ENCODE data around the gene POTEF.
"Not testable (repeated sequence)": the region's sequence is repeated elsewhere in the genome, so short reads cannot be mapped to it uniquely, and the experiment has no call there.

The POTEF gene

DNA sequence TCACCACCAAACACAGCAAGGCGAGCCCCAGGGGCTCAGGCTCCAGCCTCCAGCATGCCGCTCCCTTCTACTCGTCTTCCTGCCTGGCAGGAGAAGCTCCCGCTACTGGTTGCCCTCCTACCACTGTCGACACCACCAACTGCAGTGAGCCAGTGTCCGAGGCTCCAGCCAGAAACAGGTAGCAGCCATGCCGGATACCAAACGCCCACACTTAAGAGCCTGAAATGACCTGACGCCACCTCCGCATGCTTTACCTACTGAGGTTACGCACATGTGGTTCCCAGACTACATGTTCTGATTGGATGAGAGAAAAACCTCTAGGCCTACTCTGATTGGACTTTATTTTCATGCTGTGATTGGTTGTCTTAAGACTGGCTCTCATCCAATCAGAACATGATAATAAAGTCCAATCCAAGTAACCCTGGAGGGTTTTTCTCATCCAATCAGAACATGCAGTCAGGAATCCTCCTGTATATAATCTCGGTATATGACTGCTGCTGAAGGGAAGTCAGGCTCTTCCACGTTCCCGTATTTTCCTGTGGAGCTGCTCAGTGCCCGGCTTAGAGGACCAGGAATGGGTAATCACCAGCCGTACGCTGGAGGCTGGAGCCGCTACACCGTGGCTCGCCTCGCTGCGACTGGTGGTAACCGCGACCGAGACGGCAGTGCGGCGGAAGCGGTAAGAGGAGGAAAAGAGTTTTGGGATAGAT is at the start of gene POTEF:
POTEF (minus strand) TSS at position 103 of the 710 bp plus-strand sequence. CDS start 8,707 bp downstream, outside the sequence.
- not testable (repeated sequence) for DNase-seq (ENCODE audit: low spot score)

DNA sequence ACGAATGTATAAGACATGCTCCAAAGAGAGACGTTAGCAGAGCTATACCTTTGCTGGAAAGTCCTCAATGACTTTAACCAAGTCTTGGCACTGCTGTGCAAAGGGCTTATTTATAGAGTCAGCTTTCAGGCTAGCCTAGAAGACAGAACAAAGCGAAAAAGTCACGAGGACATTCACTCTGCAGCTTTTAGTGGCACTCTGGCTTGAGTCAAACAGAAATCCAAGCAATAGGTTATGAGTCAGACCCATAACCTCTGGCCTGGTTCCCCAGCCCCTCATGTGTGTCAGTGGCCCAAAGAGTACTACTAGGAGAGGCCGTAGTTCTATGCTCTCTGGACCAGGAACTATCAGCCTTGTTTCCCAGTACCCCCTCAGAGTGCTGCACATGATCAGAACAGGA is 45.8 kb upstream of the POTEF start:
- not testable (repeated sequence) for DNase-seq (ENCODE audit: low spot score)

DNA sequence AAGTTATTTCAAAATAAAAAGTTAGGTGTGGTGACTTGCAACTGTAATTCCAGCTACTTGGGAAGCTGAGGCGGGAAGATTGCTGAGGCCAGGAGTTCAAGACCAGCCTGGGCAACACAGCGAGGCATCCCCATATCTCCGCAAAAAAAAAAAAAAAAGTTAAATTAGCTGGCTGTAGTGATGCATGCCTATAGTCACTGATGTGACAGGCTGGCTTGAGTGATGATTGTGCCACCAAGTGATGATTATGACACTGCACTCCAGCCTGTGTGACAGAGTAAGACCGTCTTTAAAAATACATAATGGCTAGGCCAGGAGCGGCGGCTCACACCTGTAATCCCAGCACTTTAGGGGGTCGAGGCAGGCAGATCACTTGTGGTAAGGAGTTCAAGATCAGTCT is 40.9 kb upstream of the POTEF start:
- no peak for DNase-seq (ENCODE audit: low spot score)

DNA sequence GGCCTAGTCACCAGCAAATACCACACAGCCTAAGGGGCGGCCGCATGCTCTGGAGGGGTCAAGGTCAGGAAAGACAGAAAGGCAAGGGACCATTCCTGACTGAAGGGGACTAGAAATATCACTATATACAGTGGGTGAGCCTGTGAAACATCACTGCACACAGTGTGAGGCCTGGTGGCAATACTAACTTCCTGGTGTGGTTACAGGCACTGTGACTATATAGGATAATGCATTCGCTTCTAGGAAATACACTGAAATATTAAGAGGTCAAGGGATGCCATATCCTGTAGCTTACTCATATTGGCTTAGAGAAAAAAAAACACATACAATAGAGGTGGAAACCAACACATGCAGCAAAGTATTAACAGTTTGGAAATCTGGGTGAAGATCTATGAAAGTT is 40.1 kb upstream of the POTEF start:
- not testable (repeated sequence) for DNase-seq (ENCODE audit: low spot score)

DNA sequence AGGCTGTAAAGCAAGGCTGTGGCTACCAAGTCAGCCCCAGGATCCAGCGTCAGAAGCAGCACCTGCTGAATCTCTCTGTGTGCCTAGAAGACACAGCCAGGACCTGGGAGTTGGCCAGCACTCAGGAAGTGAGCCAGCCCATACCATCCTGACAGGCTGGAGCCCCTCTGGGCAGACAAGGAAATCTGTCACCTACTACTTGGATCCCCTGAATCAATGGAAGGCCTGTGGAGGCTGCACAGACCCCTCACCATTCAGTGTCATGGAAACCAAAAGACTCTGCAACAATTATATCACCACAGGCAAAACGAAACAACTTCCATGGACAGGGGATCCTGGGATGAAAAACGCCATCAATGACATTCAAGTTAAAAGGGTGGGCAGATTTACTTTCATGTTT is 37.6 kb upstream of the POTEF start:
- not testable (repeated sequence) for DNase-seq (ENCODE audit: low spot score)

DNA sequence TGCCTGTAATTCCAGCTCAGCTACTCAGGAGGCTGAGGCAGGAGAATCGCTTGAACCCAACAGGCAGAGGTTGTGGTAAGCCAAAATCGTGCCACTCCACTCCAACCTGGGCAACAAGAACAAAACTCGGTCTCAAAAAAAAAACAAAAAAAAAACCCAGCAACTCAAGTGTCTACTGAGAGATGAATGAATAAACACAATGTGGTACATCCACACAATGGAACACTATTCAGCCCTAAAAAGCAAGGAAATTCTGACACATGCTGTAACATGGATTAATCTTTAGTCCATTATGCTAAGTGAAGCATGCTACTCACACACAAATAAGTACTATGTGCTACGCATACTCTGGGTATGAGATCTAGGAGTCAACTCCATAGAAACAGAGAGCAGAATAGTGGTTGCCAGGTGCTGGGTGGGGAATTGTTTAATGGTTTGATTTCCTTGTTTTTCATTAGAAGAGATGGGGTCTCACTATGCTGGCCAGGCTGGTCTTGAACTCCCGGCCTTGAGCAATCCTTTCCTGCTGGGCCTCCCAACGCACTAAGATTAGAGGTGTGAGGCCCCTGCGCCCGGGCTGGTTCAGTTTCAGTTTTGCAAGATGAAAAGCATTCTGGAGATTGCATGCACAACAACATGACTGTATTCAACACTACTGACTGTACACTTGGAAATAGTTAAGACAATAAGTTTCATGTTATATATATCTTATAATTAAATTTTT is 36.4 kb upstream of the POTEF start:
- no peak for DNase-seq (ENCODE audit: low spot score)

DNA sequence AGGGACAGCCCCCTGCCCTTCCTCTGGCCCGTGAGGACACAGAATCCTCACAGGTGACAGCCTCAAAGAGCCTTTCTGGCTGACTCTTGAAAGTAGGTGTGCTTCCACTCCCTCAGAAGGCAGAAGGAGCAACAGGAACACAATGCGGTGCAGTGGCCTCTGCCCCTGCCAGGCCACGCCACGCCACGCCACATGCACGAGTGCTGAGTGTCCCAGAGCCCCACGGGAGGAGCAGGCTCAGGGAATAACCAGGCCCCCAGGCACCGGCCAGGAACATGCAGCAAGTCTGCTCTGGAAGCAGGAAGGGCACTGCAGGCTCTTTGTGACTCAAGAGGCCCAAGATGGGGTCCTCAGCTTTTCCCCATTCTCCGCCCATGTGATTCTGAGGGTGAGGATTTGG is 33.9 kb upstream of the POTEF start:
- DNase-seq (ENCODE audit: low spot score) = no peak

DNA sequence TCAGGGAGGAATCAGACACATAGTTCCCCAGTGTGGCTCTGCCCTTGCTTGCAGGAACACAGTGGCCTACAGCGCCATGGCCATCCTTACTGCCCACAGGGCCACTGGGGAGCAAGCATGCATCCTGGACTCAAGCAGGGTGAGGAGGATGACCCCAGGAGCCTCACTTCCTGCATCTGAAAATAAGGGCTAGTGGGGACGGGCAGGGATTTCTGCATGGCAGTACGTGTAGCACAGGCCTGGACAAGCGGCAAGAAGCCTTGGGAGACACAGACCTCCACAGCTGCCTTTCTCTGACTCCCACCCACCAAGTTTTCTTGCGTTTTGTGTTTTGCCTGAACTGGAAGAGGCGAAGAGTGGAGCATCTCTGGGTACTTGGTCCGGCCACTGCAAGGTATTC is 33.5 kb upstream of the POTEF start:
- DNase-seq (ENCODE audit: low spot score) = not testable (repeated sequence)

DNA sequence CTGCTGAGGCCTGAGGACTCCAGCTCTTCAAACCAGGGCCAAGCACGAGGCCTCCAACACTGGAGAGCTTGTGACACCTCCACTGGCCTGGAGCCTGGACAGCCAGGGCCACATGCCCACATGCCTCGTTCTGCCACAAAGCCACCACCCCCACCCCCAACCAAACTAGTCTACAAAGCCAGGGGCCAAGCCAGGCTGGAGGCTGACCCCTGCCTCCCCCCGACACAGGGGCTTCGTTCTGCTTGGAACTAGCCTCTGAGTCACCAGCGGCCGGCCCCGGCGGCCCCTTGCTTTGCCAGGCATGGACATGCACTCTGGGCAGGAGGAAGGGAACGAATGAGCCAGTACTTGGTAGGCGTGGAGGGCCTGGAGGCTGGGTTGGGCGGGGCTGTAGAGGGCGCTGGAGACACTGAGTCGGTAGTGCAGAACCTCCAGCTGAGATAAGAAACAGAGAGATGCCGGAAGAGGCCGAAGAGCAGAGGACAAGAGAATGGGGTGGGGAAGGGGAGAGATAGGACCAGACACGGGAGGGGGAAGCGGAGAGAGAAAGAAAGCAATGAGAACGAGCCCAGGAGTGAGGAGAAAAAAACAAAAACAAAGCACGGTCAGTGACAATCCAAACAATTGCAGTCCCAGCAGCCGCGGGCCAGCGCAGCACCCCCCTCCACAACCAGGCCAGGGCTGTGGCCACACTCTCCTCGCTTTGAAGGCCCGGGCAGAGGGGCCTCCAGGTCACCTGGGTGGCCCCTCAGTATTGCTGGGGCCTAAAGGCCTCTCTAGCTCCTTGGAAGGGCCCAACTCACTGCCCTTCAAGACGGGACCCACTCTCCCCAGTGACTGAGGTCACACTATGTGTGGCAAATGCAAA is 32.0 kb upstream of the POTEF start:
- DNase-seq (ENCODE audit: low spot score) = not testable (repeated sequence)

DNA sequence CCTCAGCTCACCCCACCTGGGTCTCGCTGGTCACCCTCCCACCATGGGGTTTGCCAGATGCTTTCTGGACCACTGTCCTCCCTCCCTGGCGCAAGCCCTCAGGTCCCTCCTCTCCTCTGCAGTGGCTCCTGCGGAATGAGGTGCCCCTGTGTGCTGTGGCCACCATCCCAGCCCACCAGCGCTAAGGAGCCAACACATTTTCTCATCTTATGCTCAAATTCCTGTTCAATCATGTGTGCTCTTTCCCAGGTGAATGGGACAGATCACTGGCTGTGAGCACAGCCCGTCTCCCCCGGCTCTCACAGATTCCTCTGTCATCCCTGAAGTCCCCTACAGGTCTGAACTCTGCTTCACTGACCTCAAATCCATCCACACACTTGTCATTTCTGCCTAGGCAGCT is 31.1 kb upstream of the POTEF start:
- no peak for DNase-seq (ENCODE audit: low spot score)

DNA sequence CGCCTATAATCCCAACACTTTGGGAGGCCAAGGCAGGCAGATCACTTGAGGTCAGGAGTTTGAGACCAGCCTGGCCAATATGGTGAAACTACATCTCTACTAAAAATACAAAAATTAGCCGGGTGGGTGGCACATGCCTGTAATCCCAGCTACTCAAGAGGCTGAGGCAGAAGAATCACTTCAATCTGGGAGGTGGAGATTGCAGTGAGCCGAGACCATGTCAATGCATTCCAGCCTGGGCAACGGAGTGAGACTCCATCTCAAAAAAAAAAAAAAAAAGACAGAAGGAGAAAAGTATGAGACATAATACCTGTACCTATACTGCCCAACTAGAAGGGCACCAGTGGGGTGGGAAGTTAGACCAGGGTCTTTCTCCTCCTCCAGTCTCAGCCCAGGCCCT is 30.4 kb upstream of the POTEF start:
- DNase-seq (ENCODE audit: low spot score) = not testable (repeated sequence)

DNA sequence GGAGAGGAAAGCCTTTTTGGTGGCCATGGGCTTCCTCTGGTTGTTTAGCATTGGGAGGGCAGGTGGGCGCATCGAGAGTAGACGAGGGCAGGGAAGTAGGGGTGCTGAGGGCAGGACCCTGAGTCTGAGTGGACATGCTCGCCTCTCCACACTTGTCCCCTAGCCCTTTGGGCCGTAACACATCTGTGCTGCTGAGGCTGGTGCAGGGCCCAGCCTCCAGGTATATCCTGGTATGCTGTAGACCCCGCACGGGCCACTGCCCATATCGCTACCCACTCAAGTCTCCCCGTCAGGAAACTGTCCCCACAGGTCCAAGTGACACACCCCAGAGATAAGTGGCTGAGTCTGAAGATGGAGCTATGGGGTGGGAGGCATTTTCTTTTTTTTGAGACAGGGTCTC is 29.6 kb upstream of the POTEF start:
- DNase-seq (ENCODE audit: low spot score) = no peak

DNA sequence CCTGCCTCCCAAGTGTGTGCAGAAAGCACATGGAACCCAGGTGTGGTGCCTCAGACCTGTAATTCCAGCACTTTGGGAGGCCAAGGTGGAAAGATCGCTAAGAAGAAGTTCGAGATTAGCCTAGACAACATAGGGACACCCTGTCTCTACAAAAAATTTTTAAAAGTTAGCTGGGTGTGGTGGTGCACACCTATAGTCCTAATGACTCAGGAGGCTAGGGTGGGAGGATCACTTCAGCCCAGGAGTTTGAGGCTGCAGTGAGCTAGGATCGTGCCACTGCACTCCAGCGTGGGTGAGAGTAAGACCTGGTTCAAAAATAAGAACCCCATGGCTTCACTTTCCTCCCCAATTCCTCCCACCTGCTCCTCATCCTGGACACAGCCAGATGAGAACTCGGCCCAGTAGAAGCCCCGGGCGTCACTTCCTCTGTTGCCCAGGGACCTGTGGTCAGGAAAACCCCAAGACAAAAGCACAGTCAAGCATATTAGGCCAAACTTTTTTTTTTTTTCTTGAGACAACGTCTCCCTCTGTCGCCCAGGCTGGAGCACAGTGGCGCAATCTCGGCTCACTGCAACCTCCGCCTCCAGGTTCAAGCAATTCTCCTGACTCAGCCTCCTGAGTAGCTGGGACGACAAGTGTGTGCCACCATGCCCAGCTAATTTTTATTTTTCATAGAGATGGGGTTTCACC is 28.9 kb upstream of the POTEF start:
- DNase-seq (ENCODE audit: low spot score) = not testable (repeated sequence)

DNA sequence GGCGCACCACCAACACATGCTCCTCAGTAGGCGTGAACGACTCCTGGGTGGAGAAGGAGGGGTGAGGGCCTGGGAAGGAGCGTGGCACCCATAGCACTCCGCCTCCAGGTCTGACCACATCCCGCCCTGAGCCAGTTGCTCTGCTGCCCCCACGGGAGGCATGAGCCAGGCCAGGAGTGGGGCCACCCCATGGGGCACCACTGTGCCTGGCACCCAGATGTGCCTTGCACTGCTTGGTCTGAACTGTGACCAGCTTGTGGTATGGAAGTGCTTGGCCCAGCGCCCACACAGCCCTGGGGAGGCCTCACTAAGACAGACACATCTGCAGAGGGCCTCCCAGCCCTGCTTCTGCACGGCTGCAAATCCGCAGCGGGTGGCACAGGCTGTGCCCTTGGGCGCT is 28.3 kb upstream of the POTEF start:
- DNase-seq (ENCODE audit: low spot score) = not testable (repeated sequence)

DNA sequence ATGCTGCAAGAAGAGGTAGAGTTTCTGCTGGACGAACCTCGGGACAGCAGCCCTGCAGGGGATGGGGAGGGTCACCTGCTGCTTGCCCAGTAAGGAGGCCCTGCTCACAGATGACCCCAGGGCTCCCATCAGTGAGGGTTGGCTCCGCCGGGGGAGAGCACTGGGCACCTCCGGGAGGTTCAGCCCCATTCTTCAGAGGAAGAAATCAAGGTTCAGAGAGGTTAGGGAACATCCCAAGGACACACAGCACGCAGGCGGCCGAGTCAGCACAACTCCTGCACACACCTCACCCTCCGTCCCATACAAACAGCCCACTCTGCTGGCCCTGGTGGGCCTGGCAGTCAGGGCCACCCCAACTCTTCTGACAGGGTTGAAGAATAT is 27.6 kb upstream of the POTEF start:
- DNase-seq (ENCODE audit: low spot score) = no peak

DNA sequence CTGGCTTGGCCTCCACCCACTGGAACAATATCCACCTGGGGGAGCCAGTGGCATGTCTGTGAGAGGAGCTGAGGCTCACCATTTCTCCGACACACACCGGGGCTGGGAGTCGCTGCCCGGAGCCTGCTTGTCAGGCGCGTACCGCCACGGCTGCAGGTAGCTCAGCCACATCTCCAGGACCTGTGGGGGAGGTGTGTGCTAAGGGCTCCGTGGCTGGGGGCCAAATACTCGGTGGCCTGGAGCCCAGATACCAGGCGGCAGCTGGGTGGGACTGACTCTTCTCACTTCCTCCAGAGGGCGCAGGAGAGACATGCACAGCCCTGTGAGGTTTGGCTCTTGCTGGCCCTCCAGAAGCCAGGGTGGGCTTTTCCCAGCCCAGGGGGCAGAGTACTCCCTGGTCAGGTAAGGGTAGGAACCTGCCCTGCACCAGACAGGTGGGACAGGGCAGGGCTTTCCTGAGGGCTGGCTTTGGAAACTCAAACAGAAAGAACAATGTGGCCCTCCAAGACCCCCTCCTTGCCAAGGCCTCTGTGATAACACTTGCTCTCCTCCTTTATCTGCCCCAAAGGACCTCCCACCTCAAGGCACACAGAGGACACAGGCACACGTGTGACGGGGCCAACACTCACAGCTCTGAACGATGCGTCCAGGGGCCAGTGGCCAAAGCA is 27.1 kb upstream of the POTEF start:
- DNase-seq (ENCODE audit: low spot score) = peak; percentile 43

DNA sequence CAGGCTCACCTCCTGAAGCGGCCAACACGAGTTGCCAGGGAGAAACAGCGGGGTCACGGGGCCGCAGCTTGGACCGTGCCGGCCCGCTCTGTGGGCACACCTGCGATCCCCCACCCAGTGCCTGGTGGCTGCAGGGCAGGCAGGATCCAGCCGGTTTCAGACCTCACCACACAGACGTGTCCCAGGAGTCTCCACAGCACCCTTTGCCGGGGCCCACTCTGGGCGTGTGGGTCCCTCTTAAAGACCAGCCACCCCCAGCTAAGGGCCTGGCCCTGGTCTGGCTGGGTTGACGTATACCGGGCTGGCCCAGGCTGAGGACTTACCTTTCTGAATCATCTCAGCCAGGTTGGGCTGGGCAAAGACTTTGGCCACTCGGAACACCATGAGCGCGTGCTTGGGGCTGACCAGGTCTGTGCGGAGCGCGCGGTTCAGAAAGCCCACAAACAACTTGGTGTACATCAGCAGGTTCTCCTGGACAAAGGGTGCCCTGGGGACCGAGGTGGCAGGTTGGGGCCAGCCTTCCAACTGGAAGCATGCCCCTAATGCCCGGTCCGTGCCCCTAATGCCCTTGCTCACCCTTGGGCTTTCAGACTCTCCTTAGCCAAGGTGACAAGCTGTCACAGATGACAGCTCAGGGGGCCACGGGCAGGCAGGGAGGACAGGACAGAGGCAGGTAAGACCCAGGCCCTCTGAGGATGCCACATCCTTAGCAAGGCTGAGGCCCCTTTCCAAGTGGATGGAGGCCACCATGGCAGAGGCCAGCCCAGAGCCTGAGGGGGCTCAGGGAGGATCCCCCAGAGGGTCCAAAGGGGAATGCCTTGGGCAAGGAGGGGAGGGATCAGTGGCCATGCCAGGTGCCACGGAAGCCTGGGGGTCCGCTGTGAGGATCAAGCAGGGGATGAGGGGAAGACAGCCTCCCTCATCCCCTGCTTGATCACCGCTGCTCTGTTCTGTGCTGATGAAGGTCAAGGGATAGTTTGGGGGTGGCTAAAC is 26.0 kb upstream of the POTEF start:
- no peak for DNase-seq (ENCODE audit: low spot score)

DNA sequence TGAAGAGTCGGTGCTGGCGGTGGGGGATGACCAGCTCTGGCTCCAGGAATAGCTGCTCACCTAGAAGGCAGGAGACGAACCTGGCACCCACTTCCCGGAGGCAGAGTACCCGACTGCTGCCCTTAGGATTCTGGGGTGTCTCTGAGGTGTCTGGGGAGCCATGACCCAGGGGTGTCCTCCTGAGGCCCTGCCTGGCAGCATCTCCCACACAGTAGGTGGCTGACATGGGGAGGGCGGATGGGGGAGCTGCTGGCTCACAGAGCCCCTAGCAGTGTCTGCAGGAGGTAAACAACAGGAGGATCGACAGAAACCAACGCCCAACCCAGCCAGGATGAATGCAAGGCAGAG is 25.4 kb upstream of the POTEF start:
- DNase-seq (ENCODE audit: low spot score) = not testable (repeated sequence)

DNA sequence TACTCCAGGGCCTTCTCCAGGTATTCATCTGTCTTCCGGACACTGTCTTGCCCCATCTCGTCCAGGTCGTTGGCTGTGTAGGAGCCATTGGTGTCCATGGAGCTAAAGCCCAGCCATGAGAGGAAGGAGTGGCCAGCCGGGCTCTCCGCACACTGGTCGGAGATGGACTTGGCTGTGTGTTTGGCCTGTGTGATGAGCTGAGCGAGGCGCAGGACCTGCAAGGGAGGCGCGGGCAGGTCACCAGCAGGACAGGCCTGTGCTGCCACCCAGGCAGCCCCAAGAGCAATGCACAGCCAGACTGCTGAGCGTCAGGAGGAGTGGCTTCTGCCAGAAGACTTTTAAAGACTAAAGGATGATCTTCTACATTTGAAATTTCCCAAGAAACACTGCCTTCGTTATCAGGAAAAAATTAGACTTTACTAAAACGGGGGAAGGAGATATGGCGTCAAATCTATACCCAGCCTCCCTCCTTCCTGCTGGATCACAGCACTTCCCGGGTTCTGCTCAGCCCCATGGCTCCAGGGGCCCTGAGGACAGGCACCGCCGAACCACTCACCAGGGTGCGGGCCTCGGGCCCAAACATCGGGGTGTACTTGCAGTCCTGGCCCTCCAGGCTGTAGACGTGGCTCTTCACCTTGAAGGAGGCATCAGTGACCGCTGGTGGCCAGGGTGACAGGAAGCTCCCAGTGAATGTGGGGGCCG is 24.9 kb upstream of the POTEF start:
- not testable (repeated sequence) for DNase-seq (ENCODE audit: low spot score)

Data from GM03348 (cell line).